Pancreas (tissue), 10 donors: ENCODE measurements around the gene PLK1. TPM values are rescaled to one million over a fixed set of nuclear protein-coding genes. Genes with fewer than 3 reads are reported as not detected.
A peak's percentile ranks its signal among the peaks of the same experiment; 100 is the strongest.

Experiments used
- ATAC-seq, 4 donors: fragments of 200-7000 bp; cut with Tn5 transposase; one replicate each; pipeline versions ENCODE4 v1.8.0 to v1.9.1; 2020; ENCODE audit warnings: mild to moderate bottlenecking in 4 of 4, moderate library complexity in 4 of 4
- DNase-seq, 6 donors: peaks; one replicate each; pipeline ENCODE4 v3.0.0-alpha.2; 2020
- FAIRE-seq: peaks from 2 replicates; lab custom pipeline; 2012; peaks lifted over from hg19 to GRCh38; lab: Jason Lieb, UNC
- H3K27ac ChIP-seq, 4 donors: fragments of 200-600 bp; sonication (generic); 1 replicate in 3 of 4; 2 replicates in 1 of 4; pipeline versions ENCODE4 v1.5.0 to v1.8.0; 2020
- H3K27me3 ChIP-seq, 4 donors: fragments of 200-600 bp; one replicate each; pipeline ENCODE4 v1.8.0; 2021
- H3K36me3 ChIP-seq, 3 donors: fragments of 200-600 bp; sonication (generic) in 1 of 3; one replicate each; pipeline versions ENCODE4 v1.5.0 to v1.8.0; 2020 to 2021
- H3K4me1 ChIP-seq, 3 donors: fragments of 200-600 bp; one replicate each; pipeline ENCODE4 v1.8.0; 2021
- H3K4me3 ChIP-seq, 4 donors: fragments of 200-600 bp; sonication (generic) in 2 of 4; one replicate each; pipeline versions ENCODE4 v1.5.0 to v1.8.0; 2020 to 2021
- H3K9me3 ChIP-seq, 4 donors: fragments of 200-600 bp; one replicate each; pipeline ENCODE4 v1.8.0; 2021
- CTCF ChIP-seq, 4 donors: fragments of 200-600 bp; sonication (generic) in 3 of 4; IDR thresholded peaks; one replicate each; pipeline versions ENCODE4 v1.5.0 to v1.8.0; 2021; ENCODE audit warnings: antibody characterized with exemption in 4 of 4
- WGBS, 2 donors: extraction: QIAGEN DNeasy Blood & Tissue Kit; methylation state at CpG; one replicate each; pipeline ENCODE4 v1.1.7; 2013; 5-methylcytosine and 5-hydroxymethylcytosine counted together
- intact Hi-C, 3 donors: fragments of 100-400 bp; cut with DNase I; formaldehyde crosslinking; loops; one replicate each; pipeline versions ENCODE4 v1.11.1 to v1.14.2; 2022
- polyA plus RNA-seq, 2 donors: library from polyadenylated mRNA; stranded (reverse); fragments of 200-250 nt; gene quantifications; one replicate each; pipeline ENCODE4 v1.2.3, GENCODE V29; 2013
- total RNA-seq, 6 donors: library from RNA; stranded (reverse); fragmentation: NEBNext Ultra II Directional in 4 of 6; extraction: Animal tissue kit (Norgen Biotek cat#: 25700) in 4 of 6; gene quantifications; one replicate each; pipeline versions ENCODE4 v1.2.1 to v1.2.4, GENCODE V29; 2021 to 2023
- donor health status: healthy with polysubstance abuse.
- donor health status: DM: no; HTN: no; CAD: no; lungs with moderate emphysema.
- donor health status: DM: no; HTN: no; CAD: no.
- donor health status: control.
- donor health status: control.
- donor health status: Bipolar disorder and iron deficiency.
- donor health status: DM: yes; HTN: yes; CAD: no.
- donor health status: DM: no; HTN: no; CAD: no.
- donor health status: DM: no; HTN: no; CAD: no.
- donor health status: DM: yes; HTN: yes; CAD: no.

Gene PLK1
- total and polyA plus RNA-seq, 8 donors, result 0.31 to 2.7 (median 1.1) TPM

DNA sequence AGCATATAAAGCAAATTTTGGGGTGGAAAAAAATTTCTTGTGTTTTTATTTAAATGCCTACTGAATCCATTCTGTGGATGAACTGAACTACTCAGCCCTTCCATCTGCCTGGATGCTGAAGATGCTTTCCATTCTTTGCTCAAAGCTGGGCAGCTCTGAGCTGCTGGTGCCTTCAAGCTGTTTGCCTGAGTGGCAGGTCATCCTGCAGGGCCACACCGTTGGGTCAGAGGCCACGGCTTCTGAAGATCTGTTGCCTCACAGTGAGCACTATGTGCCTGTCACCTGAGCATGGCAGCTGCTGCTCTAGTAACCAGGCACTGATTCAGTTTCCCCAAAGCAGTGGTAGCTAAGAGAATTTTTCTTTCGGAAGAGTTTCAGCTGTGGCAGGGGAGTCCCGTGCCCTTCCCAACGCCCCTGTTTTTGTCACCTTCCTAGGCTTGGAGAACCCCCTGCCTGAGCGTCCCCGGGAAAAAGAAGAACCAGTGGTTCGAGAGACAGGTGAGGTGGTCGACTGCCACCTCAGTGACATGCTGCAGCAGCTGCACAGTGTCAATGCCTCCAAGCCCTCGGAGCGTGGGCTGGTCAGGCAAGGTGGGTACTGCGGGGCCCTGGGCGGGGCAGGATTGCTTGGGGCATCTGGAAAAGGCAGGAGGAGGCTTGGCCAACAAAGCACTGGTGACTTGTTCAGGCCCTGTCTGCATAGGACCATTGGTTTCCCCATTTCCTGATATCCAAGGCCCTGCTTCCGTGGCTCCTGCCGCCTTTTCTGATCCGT lies 8.5 kb downstream of the PLK1 start:
- no peak for TF ChIP-seq CTCF (IDR thresholded peaks at IDR 0.05)

GRCh38 chr16:23689442-23690187 lies 10.9 kb downstream of the PLK1 start:
- no peak for DNase-seq
- H3K27me3 ChIP-seq, result no peaks in the 10 kb centered on the region
- 97% methylated on average over 36 of the region's 36 CpGs for WGBS, 2 donors
- no peaks in the 10 kb centered on the region for H3K4me1 ChIP-seq
- H3K9me3 ChIP-seq, result no peaks in the 10 kb centered on the region
- intact Hi-C loops, result no loop called here
- no peak for ATAC-seq
- no peak for FAIRE-seq
- H3K4me3 ChIP-seq, result no peak overlapping the region
- no peak overlapping the region for H3K27ac ChIP-seq
- no peak for TF ChIP-seq CTCF (IDR thresholded peaks at IDR 0.05)
- H3K36me3 ChIP-seq, result peaks cover 0 to 30% (median 10%) of the 10 kb centered on the region in 3 donors

More for the DNA sequence above, 8.5 kb downstream of the PLK1 start:
- no peak for ATAC-seq
- no peak for FAIRE-seq
- no peak for DNase-seq
- H3K27me3 ChIP-seq, result no peaks in the 10 kb centered on the region
- no peak overlapping the region for H3K4me3 ChIP-seq
- intact Hi-C loops, result no loop called here
- H3K27ac ChIP-seq, result no peak overlapping the region
- H3K36me3 ChIP-seq, result peaks cover 0 to 30% (median 10%) of the 10 kb centered on the region in 3 donors
- WGBS, 2 donors, result 95 to 97% methylated on average over 16 of the region's 16 CpGs
- no peaks in the 10 kb centered on the region for H3K4me1 ChIP-seq
- no peaks in the 10 kb centered on the region for H3K9me3 ChIP-seq

GRCh38 chr16:23690771-23691482 lies 12.2 kb downstream of the PLK1 start:
- TF ChIP-seq CTCF (IDR thresholded peaks at IDR 0.05), result no peak
- Histone ChIP-seq H3K4me3 (no peak overlapping the region), H3K36me3 (peaks cover 0 to 30% (median 7%) of the 10 kb centered on the region in 3 donors), H3K9me3 (no peaks in the 10 kb centered on the region), H3K4me1 (no peaks in the 10 kb centered on the region), H3K27ac (no peak overlapping the region), H3K27me3 (no peaks in the 10 kb centered on the region)
- WGBS, 2 donors, result 96 to 97% methylated on average over 25 of the region's 25 CpGs
- ATAC-seq, result peak in 1 of 4 donors; percentile 8
- intact Hi-C loops, result no loop called here
- FAIRE-seq, result no peak
- peak in 1 of 6 donors; percentile 63 for DNase-seq

- ATAC-seq, result no peak
- intact Hi-C loops, result no loop called here
- TF ChIP-seq CTCF (IDR thresholded peaks at IDR 0.05), result no peak
- peaks cover 0 to 30% (median 7%) of the 10 kb centered on the region in 3 donors for H3K36me3 ChIP-seq
- H3K27ac ChIP-seq, result no peak overlapping the region
- no peaks in the 10 kb centered on the region for H3K9me3 ChIP-seq
- DNase-seq, result no peak
- no peak for FAIRE-seq
- no peaks in the 10 kb centered on the region for H3K27me3 ChIP-seq
- 92 to 95% methylated on average over 10 of the region's 10 CpGs for whole genome bisulfite sequencing, 2 donors
- H3K4me3 ChIP-seq, result no peak overlapping the region
- no peaks in the 10 kb centered on the region for H3K4me1 ChIP-seq
These were observed 12.9 kb downstream of the PLK1 start for GRCh38 chr16:23691483-23692189.
